Smooth muscle cell of the coronary artery (primary cell): ENCODE measurements around the gene NR2F6. TPM values are rescaled to one million over a fixed set of nuclear protein-coding genes. Genes with fewer than 3 reads are reported as not detected.

Experiments
- total RNA-seq: library from RNA; depleted of rRNA; stranded (reverse); fragments of >200 nt; gene quantifications from 2 replicates; pipeline ENCODE4 v1.2.3, GENCODE V29; 2014; ENCODE audit warnings: low replicate concordance

The NR2F6 gene
- 17.8 and 50.4 TPM in 2 replicates for total RNA-seq

GRCh38 chr19:17245535-17245984, at the start of gene NR2F6:
NR2F6 (minus strand) TSS chr19:17245919; CDS start chr19:17245220, 699 bp downstream.

DNA sequence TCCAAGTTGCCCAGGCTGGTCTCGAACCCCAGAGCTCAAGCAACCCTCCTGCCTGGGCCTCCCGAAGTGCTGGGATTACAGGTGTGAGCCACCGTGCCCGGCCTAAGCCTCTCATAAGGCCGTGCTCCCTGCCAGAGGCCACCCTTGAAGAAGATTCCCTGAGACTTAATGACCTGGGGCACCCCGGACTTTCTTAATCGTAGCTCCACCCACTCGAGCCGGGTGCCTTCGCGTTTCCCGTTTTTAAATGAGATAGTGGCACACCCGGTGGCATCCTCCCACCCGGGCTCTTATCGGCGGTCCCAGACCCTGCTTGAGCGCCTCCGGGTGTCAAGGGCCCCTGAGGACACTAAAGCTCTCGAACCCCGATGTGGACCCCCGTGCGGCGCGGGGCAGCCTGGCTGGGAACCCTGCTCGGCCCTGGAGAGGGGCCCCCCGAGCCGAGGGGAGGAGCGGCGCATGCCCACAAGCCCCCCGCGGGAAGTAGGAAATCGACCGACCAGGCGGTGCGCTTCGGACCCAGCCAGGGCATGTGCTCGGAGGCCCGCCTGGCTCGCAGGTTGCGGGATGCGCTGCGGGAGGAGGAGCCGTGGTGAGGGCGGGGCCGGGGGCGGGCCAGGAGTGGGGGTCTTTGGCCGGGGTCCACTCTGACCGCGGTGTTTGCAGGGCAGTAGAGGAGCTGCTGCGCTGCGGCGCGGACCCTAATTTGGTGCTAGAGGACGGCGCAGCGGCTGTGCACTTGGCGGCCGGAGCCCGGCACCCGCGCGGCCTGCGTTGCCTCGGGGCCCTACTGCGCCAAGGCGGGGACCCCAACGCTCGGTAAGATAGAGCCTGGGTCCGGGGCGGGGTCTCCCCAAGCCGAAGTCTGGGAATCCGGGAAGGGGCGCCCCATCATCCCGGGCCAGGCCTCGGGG, 35.9 kb upstream of the NR2F6 start, which contains the start of gene ANKLE1:
Gene ANKLE1, plus strand, starts transcription at position 511 of the 914 bp plus-strand sequence. Its CDS starts 20 bp downstream, at position 531.

GRCh38 chr19:17266975-17267788, 21.5 kb upstream of the NR2F6 start, which contains the start of gene BABAM1:
BABAM1 (plus strand) TSS chr19:17267443; CDS start chr19:17268807, 1,364 bp downstream.

DNA sequence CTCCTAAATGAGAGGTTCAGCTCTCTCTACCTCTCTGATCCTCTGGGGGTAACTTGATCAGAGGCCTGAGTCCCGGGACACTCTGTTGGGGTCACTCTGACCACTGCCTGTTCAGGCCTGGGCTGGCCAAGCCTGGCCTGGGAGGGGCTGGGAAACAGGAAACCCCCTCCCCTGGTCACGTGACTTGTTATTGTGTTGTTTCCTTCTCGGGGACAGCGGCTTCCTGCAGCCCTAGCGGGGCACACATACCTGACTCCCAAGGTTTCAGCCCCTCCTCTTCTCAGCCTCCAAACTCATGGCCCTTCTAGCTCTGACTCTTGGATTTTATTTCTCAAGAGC, 18.9 kb upstream of the NR2F6 start, which contains the start of gene USHBP1:
Gene USHBP1, minus strand, starts transcription at position 105 of the 339 bp plus-strand sequence. CDS start 446 bp downstream, outside the sequence.

DNA sequence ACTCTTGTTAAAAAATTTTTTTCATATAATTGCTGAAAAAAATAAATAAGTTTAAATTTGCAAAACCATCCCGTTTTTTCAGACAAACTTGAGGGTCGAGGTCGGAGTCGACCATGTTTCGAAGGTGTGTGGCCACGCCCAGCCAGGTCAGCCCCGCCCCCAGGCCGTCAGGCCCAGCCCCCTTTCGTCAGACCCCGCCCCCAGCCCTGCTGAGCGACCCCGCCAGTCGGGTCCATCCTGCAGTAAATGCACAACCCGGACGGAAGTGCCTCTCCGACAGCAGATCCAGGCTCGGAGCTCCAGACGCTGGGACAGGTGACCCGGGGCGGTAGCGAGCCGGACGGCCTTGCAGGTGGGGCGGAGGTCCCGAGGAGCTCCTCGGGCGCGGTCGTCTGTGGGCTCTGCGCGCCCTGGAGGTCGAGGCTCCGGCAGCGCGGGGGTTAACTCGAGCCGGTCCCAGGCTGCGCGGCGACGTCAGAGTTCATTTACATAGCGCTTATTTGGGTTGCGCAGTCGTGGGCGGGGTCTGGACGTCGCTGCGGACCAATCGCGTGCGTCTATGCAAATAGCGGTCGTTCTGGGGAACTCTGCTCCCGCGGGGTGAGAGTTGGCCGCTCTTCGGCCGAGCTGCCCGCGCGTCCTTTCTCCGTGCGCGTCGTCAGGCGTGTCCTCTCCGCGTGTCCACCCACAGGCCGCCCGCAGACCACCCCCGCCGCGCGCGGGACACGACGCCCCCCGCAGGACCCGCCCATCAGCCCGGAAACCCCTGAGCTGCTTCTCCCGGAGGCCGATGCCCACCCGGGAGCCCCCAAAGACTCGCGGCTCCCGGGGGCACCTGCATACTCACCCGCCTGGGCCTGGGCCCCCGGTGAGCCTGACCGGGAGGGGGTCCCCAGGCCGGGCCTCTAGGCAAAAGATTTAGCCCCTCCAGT, 19.5 kb downstream of the NR2F6 start, which contains the start of gene OCEL1:
Gene OCEL1, plus strand, starts transcription at position 225 of the 932 bp plus-strand sequence. Its CDS starts 22 bp downstream, at position 247.

GRCh38 chr19:17215127-17215971, 30.4 kb downstream of the NR2F6 start, which contains the start of gene USE1:
USE1 (plus strand) TSS chr19:17215357; CDS start chr19:17215406, 49 bp downstream.

Other genes with a start within 250 kb of the NR2F6 start
- 0.12 and 0.45 TPM in 2 replicates for gene CPAMD8, start 219.1 kb downstream of the NR2F6 start, total RNA-seq
- 1.2 and 1.6 TPM in 2 replicates for gene HAUS8, start 170.5 kb downstream of the NR2F6 start, total RNA-seq
- 43.4 and 48.0 TPM in 2 replicates for gene MYO9B, start 170.1 kb downstream of the NR2F6 start, total RNA-seq
- 29.6 and 48.1 TPM in 2 replicates for gene USE1, start 30.6 kb downstream of the NR2F6 start, total RNA-seq
- 0.94 and 4.0 TPM in 2 replicates for gene OCEL1, start 19.7 kb downstream of the NR2F6 start, total RNA-seq
- 1.1 TPM in 1 of 2 replicates, not detected in the other for gene USHBP1, start 18.8 kb upstream of the NR2F6 start, total RNA-seq
- gene BABAM1, start 21.5 kb upstream of the NR2F6 start, total RNA-seq, result 96.8 and 107 TPM in 2 replicates
- gene ANKLE1, start 36.0 kb upstream of the NR2F6 start, total RNA-seq, result 0.12 and 0.38 TPM in 2 replicates
- 5.3 and 7.5 TPM in 2 replicates for gene ABHD8, start 57.5 kb upstream of the NR2F6 start, total RNA-seq
- gene MRPL34, start 60.0 kb upstream of the NR2F6 start, total RNA-seq, result 17.9 and 27.8 TPM in 2 replicates
- gene DDA1, start 63.6 kb upstream of the NR2F6 start, total RNA-seq, result 8.4 and 34.8 TPM in 2 replicates
- 3.3 and 4.8 TPM in 2 replicates for gene ANO8, start 88.9 kb upstream of the NR2F6 start, total RNA-seq
- gene GTPBP3, start 91.6 kb upstream of the NR2F6 start, total RNA-seq, result 7.6 and 13.2 TPM in 2 replicates
- gene PLVAP, start 131.4 kb upstream of the NR2F6 start, total RNA-seq, result 0.08 and 1.1 TPM in 2 replicates
- not detected in 2 replicates for gene CCDC194, start 148.3 kb upstream of the NR2F6 start, total RNA-seq
- 7.7 and 9.0 TPM in 2 replicates for gene BST2, start 159.7 kb upstream of the NR2F6 start, total RNA-seq
- gene MVB12A, start 174.1 kb upstream of the NR2F6 start, total RNA-seq, result 10.4 and 36.0 TPM in 2 replicates
- gene TMEM221, start 202.7 kb upstream of the NR2F6 start, total RNA-seq, result under 0.01 and 0.12 TPM in 2 replicates
- not detected in 2 replicates for gene NXNL1, start 215.0 kb upstream of the NR2F6 start, total RNA-seq
- 11.7 and 59.9 TPM in 2 replicates for gene SLC27A1, start 224.6 kb upstream of the NR2F6 start, total RNA-seq